Fibroblast of skin of right biceps (primary cell): Measurements from ENCODE around the gene CCDC61.

Experiments used
- DNase-seq: peaks from one replicate; pipeline ENCODE4 v3.0.0-alpha.2; 2013

CCDC61 gene

GRCh38 chr19:46016426-46017094, 21.3 kb downstream of the CCDC61 start:
- peak; percentile 68 for DNase-seq

GRCh38 chr19:46017095-46017429, 21.8 kb downstream of the CCDC61 start:
- DNase-seq = no peak

- DNase-seq = no peak
Measured at GRCh38 chr19:46017874-46018675, 22.8 kb downstream of the CCDC61 start.

DNA sequence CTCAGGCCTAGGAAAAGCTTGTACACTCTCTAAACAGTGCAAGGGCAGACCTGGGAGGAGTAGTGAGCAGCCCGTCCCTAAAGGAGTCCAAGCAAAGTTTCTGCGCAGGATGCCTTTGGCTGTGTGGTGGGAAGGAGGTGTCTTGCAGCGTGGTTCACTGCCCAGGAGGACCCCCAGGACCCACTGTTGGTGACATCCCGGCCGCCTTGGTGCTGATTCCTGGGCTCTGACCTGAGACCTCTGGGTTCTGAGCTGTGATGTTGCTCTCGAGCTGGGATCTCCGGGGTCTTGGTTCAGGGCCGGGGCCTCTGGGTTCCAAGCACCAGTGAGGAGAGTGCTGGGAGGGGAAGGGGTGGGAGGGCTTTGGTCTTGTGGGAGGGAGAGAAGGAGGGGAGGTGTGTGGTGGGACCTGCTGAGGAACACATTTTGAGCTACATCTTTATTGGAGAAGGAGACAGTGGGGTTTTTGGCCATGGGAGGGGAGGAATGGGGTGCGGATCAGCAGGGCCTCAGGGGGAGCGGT, 23.5 kb downstream of the CCDC61 start:
- no peak for DNase-seq

DNA sequence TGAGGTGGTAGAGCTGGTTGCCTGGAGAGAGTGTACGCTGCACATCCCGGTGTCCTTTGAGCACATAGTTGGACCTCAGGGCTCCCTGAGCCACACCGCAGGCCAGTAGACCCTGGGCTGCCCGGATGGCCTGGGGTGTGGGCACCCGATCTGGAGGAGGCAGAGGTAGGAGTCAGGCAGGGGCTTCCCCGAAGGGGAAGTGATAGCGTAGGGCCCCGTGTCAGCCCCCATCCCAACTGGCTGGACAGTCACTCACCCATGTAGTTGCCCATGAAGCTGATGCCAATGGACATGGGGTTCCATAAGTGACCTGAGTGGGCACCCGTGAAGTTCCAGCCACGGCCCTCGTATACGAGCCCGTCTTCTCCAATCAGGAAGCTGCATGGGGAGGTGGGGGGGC, 24.0 kb downstream of the CCDC61 start:
- no peak for DNase-seq

GRCh38 chr19:46020819-46021125, 25.5 kb downstream of the CCDC61 start:
- no peak for DNase-seq

DNA sequence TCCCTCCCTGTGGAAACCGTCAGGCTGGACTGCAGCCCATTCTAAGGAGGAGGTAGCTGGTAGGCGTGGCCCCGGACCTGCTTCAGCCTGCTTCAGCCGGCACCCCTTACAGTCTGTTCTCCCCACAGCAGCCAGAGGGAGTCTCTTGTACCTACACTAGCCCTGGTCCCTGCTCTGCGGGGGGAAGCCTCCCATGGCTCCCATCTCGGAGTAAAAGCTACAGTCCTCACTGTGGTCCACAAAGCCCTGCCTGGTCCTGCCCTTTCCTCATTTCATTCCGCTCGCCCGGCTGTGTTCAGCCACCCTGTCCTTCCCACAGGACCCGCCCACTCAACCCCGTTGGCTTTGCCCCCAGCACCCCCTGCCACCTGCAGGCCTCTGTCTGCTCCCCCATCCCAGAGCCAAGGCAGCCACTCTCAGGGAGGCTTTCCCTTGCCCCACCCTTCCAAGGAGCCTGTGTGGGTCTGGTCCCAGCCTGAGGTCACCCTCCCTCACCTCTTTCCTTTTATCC, 26.3 kb downstream of the CCDC61 start:
- DNase-seq = no peak

DNA sequence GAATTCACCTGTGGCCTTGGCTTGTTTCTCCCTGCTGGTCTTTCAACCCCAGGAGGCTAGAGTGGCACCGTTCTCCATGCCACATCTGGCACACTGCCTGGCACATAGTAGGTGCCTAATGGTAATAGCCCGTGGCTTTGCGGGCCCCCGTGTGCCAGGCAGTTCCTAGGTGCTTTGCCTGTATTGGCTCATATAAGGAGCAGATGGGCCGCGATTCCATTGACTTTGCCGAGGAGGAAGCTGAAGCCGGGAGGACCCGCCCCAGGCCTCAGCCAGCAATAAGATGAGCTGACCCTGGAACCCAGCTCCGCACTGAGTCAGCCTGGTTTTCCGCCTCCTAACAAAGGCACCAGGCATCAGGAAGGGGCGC, 26.8 kb downstream of the CCDC61 start:
- no peak for DNase-seq

- DNase-seq = no peak
Measured at GRCh38 chr19:46022431-46023310, 27.4 kb downstream of the CCDC61 start, which contains the start of gene PGLYRP1. PGLYRP1 (minus strand) TSS chr19:46023053; CDS start chr19:46023021, 32 bp downstream.

GRCh38 chr19:46023311-46023779, 28.1 kb downstream of the CCDC61 start:
- no peak for DNase-seq

- DNase-seq = no peak
Measured at GRCh38 chr19:46025835-46026234, 30.6 kb downstream of the CCDC61 start.

DNA sequence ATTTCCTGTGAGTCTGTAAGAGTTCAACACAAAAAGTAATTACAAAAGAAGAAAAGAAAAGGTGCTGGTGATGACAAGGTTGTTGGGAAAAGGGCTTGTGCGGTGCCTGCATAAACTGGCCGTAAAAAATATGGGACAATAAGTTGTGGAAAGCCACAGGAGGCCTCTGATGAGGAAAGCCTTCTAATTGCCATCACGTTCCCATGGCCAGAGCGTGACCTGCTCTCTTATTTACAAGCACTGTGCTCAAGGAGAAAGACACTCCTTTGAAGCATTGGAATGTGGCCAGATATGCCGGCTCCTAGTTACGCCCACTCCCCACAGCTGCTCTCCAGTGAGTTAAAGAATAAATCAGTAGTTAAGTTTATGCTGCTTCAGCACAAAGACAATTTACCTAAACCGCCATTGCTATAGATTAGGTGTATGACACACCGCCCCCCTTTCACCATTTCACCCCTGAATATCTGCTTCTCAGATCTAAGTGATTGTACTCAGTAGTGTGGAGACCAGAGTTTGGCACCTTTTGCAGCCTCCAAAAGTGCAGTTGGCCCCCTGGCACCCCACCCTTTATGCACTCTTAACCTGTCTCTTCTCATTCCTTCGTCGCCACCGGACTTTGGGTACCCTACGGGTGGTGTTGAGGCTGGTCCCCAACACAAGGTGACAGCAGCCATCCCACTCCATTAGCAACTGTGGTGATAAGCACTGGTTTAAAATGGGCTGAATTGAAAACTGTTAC, 35.7 kb downstream of the CCDC61 start:
- DNase-seq = no peak

- no peak for DNase-seq
Measured at GRCh38 chr19:46031781-46032596, 36.7 kb downstream of the CCDC61 start.

DNA sequence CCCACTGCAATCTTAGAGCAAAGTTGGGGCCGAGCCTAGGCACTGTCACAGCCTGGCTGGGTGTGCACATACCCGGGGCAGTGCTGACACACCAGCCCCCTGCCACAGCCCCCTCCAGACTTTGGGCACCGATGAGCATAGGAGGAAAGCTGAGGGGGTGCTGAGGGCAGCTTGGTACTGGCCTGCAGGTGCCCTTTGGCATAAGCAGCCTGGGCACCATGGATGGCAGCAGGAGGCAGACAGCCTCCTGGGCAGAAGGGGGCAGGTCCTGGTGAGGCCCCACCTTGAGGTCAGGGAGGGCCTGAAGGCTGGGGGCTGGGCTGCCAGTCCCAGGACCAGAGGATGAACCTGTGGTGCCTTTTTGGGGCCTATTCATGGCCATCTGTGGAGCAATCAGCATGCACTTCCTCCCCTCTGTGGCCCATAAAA, 37.3 kb downstream of the CCDC61 start:
- no peak for DNase-seq

- no peak for DNase-seq
Measured at GRCh38 chr19:46033401-46033800, 38.1 kb downstream of the CCDC61 start.

- DNase-seq = no peak
Measured at GRCh38 chr19:46035546-46035945, 40.3 kb downstream of the CCDC61 start.

DNA sequence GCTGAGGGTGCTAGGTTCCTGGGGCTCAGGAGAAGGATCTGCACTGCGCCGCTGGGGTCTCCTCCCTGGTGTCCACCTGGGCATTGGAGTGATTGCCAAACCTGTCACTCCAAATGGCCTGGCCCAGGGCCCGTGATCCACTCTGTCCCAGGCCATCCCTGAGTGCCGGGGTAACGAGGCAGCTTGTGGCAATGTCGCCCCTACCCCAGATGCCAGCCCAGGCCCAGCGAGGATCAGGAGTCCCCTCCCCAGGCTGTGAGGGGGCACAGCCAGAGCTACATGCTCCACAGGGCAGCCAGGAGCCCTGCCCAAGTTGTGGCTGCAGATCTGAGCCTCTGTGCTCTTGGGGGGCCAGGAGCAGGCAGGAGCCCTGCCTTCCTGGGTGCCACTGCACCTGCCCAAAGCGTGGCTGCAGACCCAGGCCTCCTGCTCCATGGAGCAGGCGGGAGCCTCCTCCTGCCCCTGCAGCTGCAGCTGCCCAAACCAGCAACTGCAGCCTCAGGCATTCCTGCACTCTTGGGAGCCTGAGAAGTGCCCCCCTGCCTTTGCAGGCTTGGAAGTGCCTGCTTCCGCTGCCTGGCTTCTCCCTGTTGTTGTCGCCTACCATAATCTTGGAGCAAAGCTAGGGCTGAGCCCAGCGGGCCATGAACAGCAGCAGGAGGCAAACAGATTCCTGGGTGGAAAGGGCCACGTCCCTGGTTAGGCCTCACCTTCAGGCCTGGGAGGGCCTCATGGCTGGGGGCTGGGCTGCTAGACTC, 40.9 kb downstream of the CCDC61 start:
- no peak for DNase-seq

DNA sequence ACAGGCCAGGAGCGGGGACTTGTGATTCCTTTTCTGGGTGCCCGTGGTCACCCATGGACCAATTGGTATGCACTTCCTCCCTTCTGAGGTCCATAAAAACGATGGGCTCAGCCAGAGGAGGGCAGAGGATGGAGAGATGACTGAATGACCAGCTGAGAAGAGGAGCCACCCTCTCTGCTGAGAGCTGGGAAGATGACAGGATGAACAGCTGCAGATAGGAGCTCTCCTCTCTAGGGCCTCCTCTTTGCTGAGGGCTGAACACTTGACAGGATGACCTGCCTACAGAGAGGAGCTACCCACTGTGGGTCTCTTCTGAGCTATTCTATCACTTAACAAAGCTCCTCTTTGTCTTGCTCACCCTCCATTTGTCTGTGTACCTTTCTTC, 41.5 kb downstream of the CCDC61 start:
- DNase-seq = no peak

GRCh38 chr19:46040125-46040524, 44.9 kb downstream of the CCDC61 start:
- DNase-seq = no peak

GRCh38 chr19:46040952-46041500, 45.8 kb downstream of the CCDC61 start, which contains the start of gene IGFL4:
IGFL4 (minus strand) TSS chr19:46041002; CDS start chr19:46040962, 40 bp downstream.
- DNase-seq = no peak
